Gastroesophageal sphincter (tissue), 3 donors: ENCODE measurements around the gene SNRNP200.

Experiments
- EP300 ChIP-seq: sonication (generic); formaldehyde crosslinking; IDR thresholded peaks from one replicate; pipeline ENCODE4 v1.6.1; 2017; ENCODE audit warnings: antibody characterized with exemption, mild to moderate bottlenecking
- TF ChIP-seq, protein P1 (sequence below), 4 experiments: fragments of 200-600 bp in 2 of 4; fragments of 450-650 bp in 2 of 4; sonication (generic) in 1 of 4; IDR thresholded peaks; one replicate each; pipeline ENCODE4 v1.5.1; 2017 to 2019; ENCODE audit warnings: antibody characterized with exemption in 4 of 4, mild to moderate bottlenecking in 2 of 4, moderate library complexity in 2 of 4

DNA sequence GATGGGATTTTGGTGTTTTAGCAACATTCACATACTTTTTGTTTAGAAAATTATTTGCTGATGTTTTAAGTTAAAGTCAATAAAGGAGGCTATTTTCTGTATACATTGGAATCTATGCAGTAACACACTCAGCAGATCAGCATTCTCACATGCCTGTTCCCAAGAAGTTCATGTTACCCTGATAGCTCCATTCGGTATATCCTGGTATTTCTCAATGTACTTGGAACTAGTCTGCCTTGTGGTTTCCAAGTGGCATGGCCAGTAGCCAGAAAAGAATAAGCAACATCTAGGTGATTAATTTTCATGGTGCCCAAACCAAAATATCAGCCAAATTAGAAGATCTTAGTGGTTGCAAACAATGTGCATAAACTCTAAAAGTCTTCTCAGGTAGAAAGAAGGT lies 25.1 kb upstream of the SNRNP200 start:
- TF ChIP-seq, protein P1, sequence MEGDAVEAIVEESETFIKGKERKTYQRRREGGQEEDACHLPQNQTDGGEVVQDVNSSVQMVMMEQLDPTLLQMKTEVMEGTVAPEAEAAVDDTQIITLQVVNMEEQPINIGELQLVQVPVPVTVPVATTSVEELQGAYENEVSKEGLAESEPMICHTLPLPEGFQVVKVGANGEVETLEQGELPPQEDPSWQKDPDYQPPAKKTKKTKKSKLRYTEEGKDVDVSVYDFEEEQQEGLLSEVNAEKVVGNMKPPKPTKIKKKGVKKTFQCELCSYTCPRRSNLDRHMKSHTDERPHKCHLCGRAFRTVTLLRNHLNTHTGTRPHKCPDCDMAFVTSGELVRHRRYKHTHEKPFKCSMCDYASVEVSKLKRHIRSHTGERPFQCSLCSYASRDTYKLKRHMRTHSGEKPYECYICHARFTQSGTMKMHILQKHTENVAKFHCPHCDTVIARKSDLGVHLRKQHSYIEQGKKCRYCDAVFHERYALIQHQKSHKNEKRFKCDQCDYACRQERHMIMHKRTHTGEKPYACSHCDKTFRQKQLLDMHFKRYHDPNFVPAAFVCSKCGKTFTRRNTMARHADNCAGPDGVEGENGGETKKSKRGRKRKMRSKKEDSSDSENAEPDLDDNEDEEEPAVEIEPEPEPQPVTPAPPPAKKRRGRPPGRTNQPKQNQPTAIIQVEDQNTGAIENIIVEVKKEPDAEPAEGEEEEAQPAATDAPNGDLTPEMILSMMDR (IDR thresholded peaks at IDR 0.05): no peak
- TF ChIP-seq EP300: no peak
